ENCODE measurements around the gene MILR1.
"Not testable (repeated sequence)": the region's sequence is repeated elsewhere in the genome, so short reads cannot be mapped to it uniquely, and the experiment has no call there.

The MILR1 gene

GRCh38 chr17:64460955-64461354 is 12.0 kb downstream of the MILR1 start:
- no peak for DNase-seq (ENCODE audit: extremely low read depth, low read depth)
- no peak for TF ChIP-seq CTCF (IDR thresholded peaks at IDR 0.05; ENCODE audit: low read depth, low read length)

- DNase-seq (ENCODE audit: extremely low read depth, low read depth): no peak
These were observed 12.9 kb downstream of the MILR1 start for GRCh38 chr17:64461788-64462187.

GRCh38 chr17:64466019-64466735 is 17.3 kb downstream of the MILR1 start:
- no peak for DNase-seq (ENCODE audit: extremely low read depth, low read depth)
- no peak for TF ChIP-seq CTCF (IDR thresholded peaks at IDR 0.05; ENCODE audit: low read depth, low read length)

More at GRCh38 chr17:64461788-64462187, 12.9 kb downstream of the MILR1 start:
- no peak for TF ChIP-seq CTCF (IDR thresholded peaks at IDR 0.05; ENCODE audit: low read depth, low read length)

- not testable (repeated sequence) for DNase-seq (ENCODE audit: extremely low read depth, low read depth)
These were observed 17.9 kb downstream of the MILR1 start for GRCh38 chr17:64466834-64467233.

DNA sequence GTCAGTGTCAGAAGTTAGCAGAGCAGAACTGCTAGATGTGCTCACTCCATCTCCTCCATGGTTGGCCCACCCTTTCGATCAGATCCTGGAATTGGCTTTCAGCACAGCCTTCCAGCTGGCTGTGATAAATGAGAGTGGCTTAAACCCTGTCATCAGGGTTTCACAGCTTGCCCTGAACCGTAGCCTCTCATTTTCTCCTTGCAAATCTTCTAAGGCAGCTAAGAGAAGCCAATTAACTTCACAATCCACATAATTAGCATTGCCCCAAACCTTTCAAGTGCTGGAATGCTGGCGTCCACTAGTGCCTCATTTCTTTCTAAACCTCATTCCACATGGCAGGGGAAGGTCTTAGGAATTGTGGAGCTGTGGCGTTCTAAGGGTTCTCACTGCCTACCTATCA is 21.7 kb downstream of the MILR1 start:
- DNase-seq (ENCODE audit: extremely low read depth, low read depth): no peak
- TF ChIP-seq CTCF (IDR thresholded peaks at IDR 0.05; ENCODE audit: low read depth, low read length): no peak

DNA sequence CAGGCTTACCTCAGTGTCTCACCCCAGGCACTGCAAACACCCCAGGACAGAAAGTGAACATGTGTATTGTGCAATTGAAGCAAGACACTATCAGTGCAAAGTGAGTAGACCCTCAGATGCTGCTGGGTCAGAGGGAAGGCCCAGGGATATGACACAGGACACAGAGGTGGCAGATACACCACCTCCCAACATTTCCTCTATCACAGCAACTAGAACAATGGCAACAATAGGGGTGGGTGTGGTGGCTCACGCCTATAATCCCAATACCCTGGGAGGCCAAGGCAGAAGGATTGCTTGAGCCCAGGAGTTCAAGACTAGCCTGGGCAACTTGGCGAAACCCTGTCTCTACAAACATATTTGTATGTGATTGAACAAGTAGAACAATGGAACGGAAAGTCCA is 22.5 kb downstream of the MILR1 start:
- DNase-seq (ENCODE audit: extremely low read depth, low read depth): no peak
- TF ChIP-seq CTCF (IDR thresholded peaks at IDR 0.05; ENCODE audit: low read depth, low read length): no peak

DNA sequence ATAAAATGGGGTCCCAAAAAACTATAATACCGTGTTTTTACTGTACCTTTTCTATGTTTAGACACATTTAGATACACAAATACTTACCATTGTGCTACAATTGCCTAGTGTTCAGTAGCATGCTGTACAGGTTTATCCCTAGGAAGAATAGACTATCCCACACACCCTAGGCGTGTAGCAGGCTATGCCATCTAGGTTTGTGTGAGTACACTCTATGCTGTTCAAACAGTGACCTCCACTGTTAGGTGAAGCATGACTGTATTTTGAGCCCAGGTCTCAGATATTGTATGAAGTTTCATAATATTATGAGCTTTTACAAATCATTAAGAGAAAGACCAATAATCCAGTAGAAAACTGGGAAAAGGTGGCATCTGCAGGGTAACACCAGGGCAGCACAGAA is 23.6 kb downstream of the MILR1 start:
- no peak for DNase-seq (ENCODE audit: extremely low read depth, low read depth)
- no peak for TF ChIP-seq CTCF (IDR thresholded peaks at IDR 0.05; ENCODE audit: low read depth, low read length)

GRCh38 chr17:64477849-64478248 is 28.9 kb downstream of the MILR1 start:
- no peak for DNase-seq (ENCODE audit: extremely low read depth, low read depth)
- no peak for TF ChIP-seq CTCF (IDR thresholded peaks at IDR 0.05; ENCODE audit: low read depth, low read length)

Measured in AG09319 (cell line).